HepG2 (cell line): Measurements from ENCODE around the gene CCDC93. TPM values are rescaled to one million over a fixed set of nuclear protein-coding genes. Genes with fewer than 3 reads are reported as not detected.

Experiments
- ATAC-seq: fragments of 200-7000 bp; cut with Tn5 transposase; 3 replicates; pipeline ENCODE4 v1.9.1; 2020; ENCODE audit warnings: mild to moderate bottlenecking, moderate library complexity
- BruUV-seq: library from RNA; stranded (reverse); fragments of 400-500 nt; replicated peaks from 2 replicates; lab custom pipeline; 2021; lab: Mats Ljungman, UMichigan
- CTCF ChIA-PET: fragments of 300-600 bp; formaldehyde crosslinking; extraction: SDS; loops from one replicate; lab custom pipeline; 2021; ENCODE audit warnings: low total read pairs, inconsistent platforms, low intra/inter-chr PET ratio; lab: Yijun Ruan, JAX
- POLR2A ChIA-PET: fragments of 350-600 bp; sonication (Branson Sonifier 250); formaldehyde crosslinking; loops from one replicate; lab custom pipeline; 2020; ENCODE audit warnings: antibody characterized with exemption, inconsistent platforms; lab: Yijun Ruan, JAX
- DNase-seq: peaks from one replicate; pipeline ENCODE4 v3.0.0-alpha.2; 2015; ENCODE audit warnings: low spot score
- FAIRE-seq: peaks from 3 replicates; lab custom pipeline; 2011; peaks lifted over from hg19 to GRCh38; lab: Jason Lieb, UNC
- H2AFZ ChIP-seq: one replicate; pipeline ENCODE4 v1.6.1; 2011; ENCODE audit warnings: low read length, inconsistent platforms
- H3K27ac ChIP-seq: fragments of 300-600 bp; 3 replicates; pipeline ENCODE4 v1.8.0; 2011; ENCODE audit warnings: mixed run types, mild to moderate bottlenecking, mixed read lengths, low read length, inconsistent platforms; ENCODE audit not compliant: insufficient read depth; ENCODE audit errors: extremely low read length
- H3K27me3 ChIP-seq, 2 experiments: fragments of 200-600 bp in 1 of 2; 2 replicates in 1 of 2; 3 replicates in 1 of 2; pipeline versions ENCODE4 v1.6.0 to v1.8.0; 2011; ENCODE audit warnings: low read length in 2 of 2, mild to moderate bottlenecking in 2 of 2, moderate library complexity in 2 of 2, inconsistent platforms in 1 of 2; ENCODE audit not compliant: insufficient read depth in 2 of 2, control insufficient read depth in 1 of 2
- H3K36me3 ChIP-seq, 2 experiments: fragments of 200-600 bp in 1 of 2; replicated peaks in 1 of 2; 2 replicates in 1 of 2; 3 replicates in 1 of 2; pipeline versions ENCODE4 v1.5.1 to v1.8.0; 2011; ENCODE audit warnings: low read length in 2 of 2, inconsistent platforms in 1 of 2; ENCODE audit not compliant: insufficient read depth in 2 of 2, control insufficient read depth in 1 of 2
- H3K4me1 ChIP-seq: 2 replicates; pipeline ENCODE4 v1.5.1; 2012; ENCODE audit warnings: low read length, inconsistent platforms; ENCODE audit not compliant: insufficient read depth
- H3K4me2 ChIP-seq: 2 replicates; pipeline ENCODE4 v1.6.0; 2011; ENCODE audit warnings: low read depth, low read length, inconsistent platforms
- H3K4me3 ChIP-seq, 3 experiments: fragments of 200-600 bp in 1 of 3; sonication (generic), shearing (Covaris generic) in 1 of 3; replicated peaks in 1 of 3; 2 replicates each; pipeline ENCODE4 v1.5.1; 2011 to 2016; ENCODE audit warnings: low read length in 3 of 3, inconsistent platforms in 2 of 3, low read depth in 2 of 3, mild to moderate bottlenecking in 2 of 3, control low read depth in 1 of 3, mixed read lengths in 1 of 3; ENCODE audit not compliant: insufficient read depth in 1 of 3
- H3K79me2 ChIP-seq: one replicate; pipeline ENCODE4 v1.6.1; 2011; ENCODE audit warnings: low read length, inconsistent platforms; ENCODE audit not compliant: insufficient read depth
- H3K9ac ChIP-seq: 2 replicates; pipeline ENCODE4 v1.6.0; 2011; ENCODE audit warnings: mild to moderate bottlenecking, low read depth, low read length, inconsistent platforms; ENCODE audit not compliant: insufficient read depth
- H3K9me3 ChIP-seq: 2 replicates; pipeline ENCODE4 v1.5.1; 2012; ENCODE audit warnings: mild to moderate bottlenecking, low read length
- H4K20me1 ChIP-seq: 2 replicates; pipeline ENCODE4 v1.6.0; 2011; ENCODE audit warnings: inconsistent platforms, mild to moderate bottlenecking, low read length, moderate library complexity; ENCODE audit not compliant: insufficient read depth
- NR2F1 ChIP-seq, 2 experiments: fragments of 450-650 bp in 1 of 2; formaldehyde crosslinking in 1 of 2; IDR thresholded peaks; 2 replicates each; pipeline versions ENCODE4 v1.5.0 to v1.6.1; 2016 to 2020; ENCODE audit warnings: mild to moderate bottlenecking in 1 of 2, missing compliant biosample characterization in 1 of 2, missing genetic modification reagents in 1 of 2, moderate library complexity in 1 of 2
- PREB ChIP-seq: sonication (generic); formaldehyde crosslinking; IDR thresholded peaks from 2 replicates; pipeline ENCODE4 v1.4.0; 2020; ENCODE audit warnings: missing genetic modification reagents
- RARG ChIP-seq: sonication (generic); formaldehyde crosslinking; IDR thresholded peaks from 2 replicates; pipeline ENCODE4 v1.4.0; 2020; ENCODE audit warnings: low read depth, mild to moderate bottlenecking, missing genetic modification reagents
- THAP7 ChIP-seq: sonication (generic); formaldehyde crosslinking; IDR thresholded peaks from 2 replicates; pipeline ENCODE4 v1.8.1; 2023; ENCODE audit warnings: mild to moderate bottlenecking, missing genetic modification reagents
- ZNF407 ChIP-seq: sonication (generic); formaldehyde crosslinking; IDR thresholded peaks from one replicate; pipeline ENCODE4 v1.5.1; 2020; ENCODE audit warnings: mild to moderate bottlenecking, missing genetic modification reagents; ENCODE audit errors: not compliant biosample characterization
- ZNF891 ChIP-seq: sonication (generic); formaldehyde crosslinking; IDR thresholded peaks from 2 replicates; pipeline ENCODE4 v1.5.0; 2020; ENCODE audit warnings: mild to moderate bottlenecking, missing genetic modification reagents
- WGBS: methylation state at CpG from one replicate; pipeline ENCODE4 v1.1.6; 2017; ENCODE audit warnings: low lambda C conversion rate; 5-methylcytosine and 5-hydroxymethylcytosine counted together
- in situ Hi-C: cut with HindIII; loops from 2 replicates; pipeline ENCODE4 v1.10.0; 2017; ENCODE audit warnings: low pct_unique_long_range_greater_than_20kb; ENCODE audit not compliant: extremely low pct_ligation_motif_present
- intact Hi-C: fragments of 100-400 bp; cut with micrococcal nuclease; formaldehyde crosslinking; loops from one replicate; pipeline ENCODE4 v1.10.0; 2022; ENCODE audit not compliant: unreplicated experiment
- polyA plus RNA-seq, 8 experiments: library from polyadenylated mRNA; depleted of rRNA in 3 of 8; stranded (reverse) in 7 of 8; unstranded in 1 of 8; fragments of >200 nt; fragmentation: Illumina TruSeq in 4 of 8; extraction: Trizol in 4 of 8; gene quantifications; 2 replicates each; pipeline versions ENCODE4 v1.2.1 to v1.2.3, GENCODE V29; 2011 to 2016; ENCODE audit warnings: low read depth in 4 of 8, missing spikeins in 1 of 8, mixed read lengths in 1 of 8; ENCODE audit not compliant: insufficient read depth in 1 of 8
- total RNA-seq, 5 experiments: library from RNA; depleted of rRNA; stranded (reverse); fragments of >200 nt; fragmentation: Illumina TruSeq; extraction: Trizol; gene quantifications; 2 replicates each; pipeline ENCODE4 v1.2.3, GENCODE V29; 2016; ENCODE audit warnings: low read depth in 1 of 5

Gene CCDC93
- total and polyA plus RNA-seq, 2 of the 13 experiments (the other 11 are each of a cell fraction or from before 2014, with no cell fraction given), result 37.2 to 53.2 TPM

- TF ChIP-seq ZNF407 (CRISPR knock-in tag) (no peak), PREB (CRISPR knock-in tag) (no peak)
Measured at GRCh38 chr2:117952701-117953100, 61.2 kb downstream of the CCDC93 start (continued).

- ATAC-seq (no peak), DNase-seq (no peak), FAIRE-seq (no peak)
- ChIA-PET POLR2A (no interaction called here), CTCF (no interaction called here)
- WGBS, result 96% methylated on average over 4 of the region's 4 CpGs
- Histone ChIP-seq H3K4me2 (no peak overlapping the region), H3K9me3 (no peaks in the 10 kb centered on the region), H3K9ac (no peak overlapping the region), H4K20me1 (no peaks in the 10 kb centered on the region), H3K36me3 (peaks cover 37 to 92% of the 10 kb centered on the region in 2 experiments), H3K27ac (no peak overlapping the region), H3K27me3 (no peaks in the 10 kb centered on the region), H2AFZ (no peak overlapping the region), H3K79me2 (no peaks in the 10 kb centered on the region), H3K4me1 (no peaks in the 10 kb centered on the region), H3K4me3 (no peak overlapping the region)
- BruUV-seq, result no TSS peak
- intact Hi-C loops, result no loop called here
- TF ChIP-seq RARG (CRISPR knock-in tag) (no peak), THAP7 (no peak), ZNF891 (CRISPR knock-in tag) (no peak), NR2F1 (CRISPR knock-in tag; IDR thresholded peaks at IDR 0.05) (no peak)
- in situ Hi-C loops, result no loop called here
Measured at GRCh38 chr2:117952228-117952627, 61.6 kb downstream of the CCDC93 start.
